Activated T-helper 1 cell treated with anti-CD3 and anti-CD28 coated beads, Interleukin-2, amount 50 U/mL, for 16 hours (primary cell): Measurements from ENCODE around the gene TBC1D14.

Experiments
- DNase-seq, 2 donors: peaks; one replicate each; pipeline ENCODE4 v3.0.0-alpha.2; 2020; ENCODE audit warnings: low read depth in 1 of 2, low spot score in 1 of 2

Gene TBC1D14, protein sequence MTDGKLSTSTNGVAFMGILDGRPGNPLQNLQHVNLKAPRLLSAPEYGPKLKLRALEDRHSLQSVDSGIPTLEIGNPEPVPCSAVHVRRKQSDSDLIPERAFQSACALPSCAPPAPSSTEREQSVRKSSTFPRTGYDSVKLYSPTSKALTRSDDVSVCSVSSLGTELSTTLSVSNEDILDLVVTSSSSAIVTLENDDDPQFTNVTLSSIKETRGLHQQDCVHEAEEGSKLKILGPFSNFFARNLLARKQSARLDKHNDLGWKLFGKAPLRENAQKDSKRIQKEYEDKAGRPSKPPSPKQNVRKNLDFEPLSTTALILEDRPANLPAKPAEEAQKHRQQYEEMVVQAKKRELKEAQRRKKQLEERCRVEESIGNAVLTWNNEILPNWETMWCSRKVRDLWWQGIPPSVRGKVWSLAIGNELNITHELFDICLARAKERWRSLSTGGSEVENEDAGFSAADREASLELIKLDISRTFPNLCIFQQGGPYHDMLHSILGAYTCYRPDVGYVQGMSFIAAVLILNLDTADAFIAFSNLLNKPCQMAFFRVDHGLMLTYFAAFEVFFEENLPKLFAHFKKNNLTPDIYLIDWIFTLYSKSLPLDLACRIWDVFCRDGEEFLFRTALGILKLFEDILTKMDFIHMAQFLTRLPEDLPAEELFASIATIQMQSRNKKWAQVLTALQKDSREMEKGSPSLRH

DNA sequence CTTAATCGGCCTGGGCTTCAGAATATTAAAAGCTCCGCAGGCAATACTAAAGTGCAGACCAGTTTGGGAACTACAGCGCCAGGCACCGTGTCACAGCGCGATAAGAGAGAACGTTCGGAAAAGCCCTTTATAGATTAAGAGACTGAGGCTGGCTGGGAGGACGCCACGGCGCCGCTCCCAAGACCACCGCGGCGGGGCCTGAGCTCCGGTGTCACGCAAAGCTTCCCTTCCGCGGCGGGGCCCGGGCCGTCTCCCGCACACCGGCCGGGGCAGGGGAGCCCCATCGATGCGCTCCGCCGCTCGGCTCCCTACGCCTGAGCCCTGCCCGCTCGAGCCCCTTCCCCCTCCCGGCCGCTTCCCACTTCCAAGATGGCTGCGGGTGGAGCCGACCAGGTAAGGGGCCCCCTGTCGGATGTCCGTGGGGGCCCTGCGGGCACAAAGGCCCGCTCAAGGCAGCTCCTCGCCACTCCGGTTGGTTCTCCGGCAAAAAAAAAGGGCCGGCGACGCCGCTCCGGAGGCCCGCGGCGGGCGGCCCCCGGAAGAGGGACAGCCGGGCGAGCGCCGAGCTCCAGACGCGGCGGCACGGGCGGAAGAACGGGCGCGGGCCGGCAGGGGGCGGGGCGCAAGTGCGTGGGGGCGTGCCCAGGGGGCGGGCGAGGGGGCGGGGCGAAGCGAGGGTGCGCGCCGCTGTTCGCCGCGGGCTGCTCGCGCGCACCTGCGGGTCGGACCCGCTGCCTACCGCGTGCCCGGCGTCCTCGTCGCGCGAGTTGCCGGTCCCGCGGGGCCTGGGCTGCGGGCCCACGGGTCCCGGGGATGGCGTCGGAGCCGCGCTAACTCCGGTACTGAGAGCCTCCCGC lies at the start of gene TBC1D14:
TSS of gene TBC1D14 (plus strand) at position 714 of the 857 bp plus-strand sequence. CDS start 13,564 bp downstream, outside the sequence.
- DNase-seq: peak; percentile 72 to 79

DNA sequence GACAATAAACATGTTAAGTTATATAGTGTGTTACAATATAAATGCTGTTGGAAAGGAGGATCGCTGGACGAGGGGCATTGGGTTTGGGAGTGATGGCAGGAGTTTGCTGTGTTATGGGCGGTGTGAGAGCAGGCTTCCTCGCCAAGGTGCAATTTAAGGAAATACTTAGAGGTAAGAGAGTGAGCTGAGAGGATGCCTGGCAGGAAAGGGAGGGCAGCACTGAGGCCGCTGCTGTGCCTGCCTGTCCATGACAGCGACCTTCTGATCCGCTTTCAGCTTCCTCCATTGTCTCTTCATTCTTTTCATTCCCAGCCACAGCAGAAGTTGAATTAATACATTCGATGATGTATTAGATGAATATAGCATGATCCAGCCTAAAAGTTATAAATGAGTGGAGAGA lies 41.2 kb upstream of the TBC1D14 start:
- DNase-seq: no peak

DNA sequence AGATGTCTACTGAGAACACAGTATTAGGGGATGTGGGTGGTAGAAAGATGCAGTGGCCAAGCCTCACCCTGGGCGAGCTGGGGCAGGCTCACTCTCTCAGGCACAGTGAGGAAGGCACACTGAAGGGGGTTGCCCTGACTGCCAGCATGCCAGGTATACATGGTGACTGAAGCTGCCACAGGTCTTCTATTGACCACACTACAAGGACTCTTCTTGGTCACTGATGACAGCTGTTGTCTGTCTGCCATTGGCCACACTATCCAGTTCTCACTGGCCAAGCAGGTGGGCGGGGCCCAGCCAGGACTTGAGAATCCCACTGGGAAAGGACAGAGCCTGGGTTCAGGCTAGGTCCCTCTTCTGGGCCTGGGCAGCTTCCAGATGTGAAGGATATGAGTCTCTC lies 39.7 kb upstream of the TBC1D14 start:
- no peak for DNase-seq

DNA sequence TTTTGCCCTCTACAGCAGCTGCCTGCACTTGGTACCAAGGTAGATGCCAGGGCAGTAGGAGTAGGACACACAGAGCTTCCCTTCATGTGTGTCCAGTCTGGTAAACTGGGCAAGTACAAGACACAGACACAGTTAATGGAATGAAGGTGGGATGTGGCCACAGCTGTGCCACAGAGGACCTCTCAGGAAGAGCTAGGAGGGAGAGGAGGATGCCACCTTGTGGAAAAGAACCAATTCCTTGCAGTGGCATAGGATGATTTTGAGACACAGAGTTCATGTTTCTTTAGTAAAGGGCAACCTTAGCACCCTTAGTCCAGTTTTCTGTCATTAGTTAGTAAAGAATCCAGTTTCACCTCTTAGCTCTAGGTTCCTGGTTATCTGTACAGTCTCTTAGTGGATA lies 36.3 kb upstream of the TBC1D14 start:
- no peak for DNase-seq

DNA sequence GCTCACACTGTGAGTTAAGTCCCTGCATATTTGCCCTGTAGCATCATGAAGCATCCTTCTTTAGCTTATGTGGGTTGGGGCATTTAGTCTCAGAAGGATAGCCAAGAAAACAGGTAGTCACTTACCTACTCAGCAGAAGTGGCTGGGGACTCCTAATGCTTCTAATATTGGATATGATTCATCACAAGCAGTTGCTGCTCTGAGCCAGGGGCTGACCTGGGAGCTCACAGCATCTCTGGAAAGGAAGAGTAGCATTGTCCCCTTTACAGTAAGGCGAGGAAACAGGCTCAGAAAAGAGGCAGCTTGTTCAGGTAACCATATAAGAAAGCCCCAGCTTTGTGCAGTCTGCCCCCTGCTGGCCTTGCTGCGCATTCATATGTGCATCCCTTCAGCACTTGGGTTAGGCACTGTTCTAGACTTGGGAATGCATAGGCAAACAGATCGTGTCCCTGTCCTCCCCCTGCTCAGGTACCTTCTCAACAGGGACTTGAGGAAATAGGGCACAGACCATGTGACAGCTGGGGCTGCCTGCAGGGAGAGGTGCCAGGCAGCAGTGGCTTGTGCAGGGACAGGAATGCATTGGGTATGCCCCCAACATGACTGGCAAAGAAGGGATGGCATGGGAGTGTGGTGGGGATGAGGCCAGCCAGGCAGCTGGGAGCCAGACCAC lies 35.7 kb upstream of the TBC1D14 start:
- DNase-seq: peak; percentile 51 to 73

DNA sequence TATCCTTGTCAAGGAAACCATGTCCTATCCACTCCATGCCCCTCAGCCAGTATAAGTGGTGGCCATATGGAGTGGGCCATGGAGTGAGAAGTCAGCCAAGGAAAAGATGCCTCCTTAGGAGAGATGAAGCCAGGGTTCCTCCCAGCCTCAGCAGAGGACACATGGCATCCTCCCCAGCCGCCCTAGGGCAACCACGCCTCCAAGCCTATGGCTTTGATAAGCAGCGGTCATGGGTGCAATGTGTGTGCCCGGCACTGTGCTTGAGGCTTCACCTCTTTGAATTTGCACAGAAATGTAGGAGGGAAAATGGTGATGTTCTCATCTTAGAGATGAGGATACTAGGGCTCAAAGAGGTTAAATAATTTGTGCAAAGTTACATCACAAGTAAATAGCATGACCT lies 34.6 kb upstream of the TBC1D14 start:
- DNase-seq: no peak

DNA sequence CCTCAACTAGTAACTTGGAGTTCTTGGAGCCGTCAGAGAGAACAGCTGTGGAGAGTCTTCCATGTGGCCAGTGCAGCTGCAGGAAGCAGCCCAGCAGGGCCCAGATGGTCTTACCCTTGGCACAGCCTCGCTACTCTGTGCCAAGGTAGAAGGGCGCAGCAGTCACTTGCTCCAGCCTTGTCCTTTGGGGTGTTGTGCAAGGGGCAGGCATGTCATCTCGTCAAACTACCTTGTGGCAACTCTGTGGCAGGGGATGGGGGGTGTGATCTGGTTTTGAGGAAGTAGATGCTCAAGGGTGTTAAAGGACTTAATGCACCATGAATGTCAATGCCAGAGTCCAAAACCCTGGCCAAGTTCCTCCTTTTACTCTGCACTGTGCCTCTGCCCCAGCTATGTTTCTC lies 34.2 kb upstream of the TBC1D14 start:
- no peak for DNase-seq

DNA sequence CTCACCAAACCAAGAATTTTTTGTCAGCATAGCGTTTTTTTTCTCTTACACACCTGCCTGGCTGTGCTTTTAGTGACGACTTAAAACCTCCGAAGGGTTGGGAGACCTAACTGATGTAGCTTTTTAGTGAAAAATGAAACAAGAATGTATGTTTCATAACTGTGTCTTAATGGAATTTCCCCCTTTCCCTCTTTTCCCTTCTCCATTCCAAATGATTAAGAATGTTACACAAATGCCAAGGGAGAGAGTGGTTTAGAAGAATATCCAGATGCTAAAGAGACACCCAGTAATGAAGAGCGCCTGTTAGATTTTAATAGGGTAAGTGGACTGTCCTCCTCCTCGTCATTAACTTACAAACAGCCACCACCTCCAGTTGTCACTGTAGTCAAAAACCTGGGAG lies 33.2 kb upstream of the TBC1D14 start:
- DNase-seq: no peak

DNA sequence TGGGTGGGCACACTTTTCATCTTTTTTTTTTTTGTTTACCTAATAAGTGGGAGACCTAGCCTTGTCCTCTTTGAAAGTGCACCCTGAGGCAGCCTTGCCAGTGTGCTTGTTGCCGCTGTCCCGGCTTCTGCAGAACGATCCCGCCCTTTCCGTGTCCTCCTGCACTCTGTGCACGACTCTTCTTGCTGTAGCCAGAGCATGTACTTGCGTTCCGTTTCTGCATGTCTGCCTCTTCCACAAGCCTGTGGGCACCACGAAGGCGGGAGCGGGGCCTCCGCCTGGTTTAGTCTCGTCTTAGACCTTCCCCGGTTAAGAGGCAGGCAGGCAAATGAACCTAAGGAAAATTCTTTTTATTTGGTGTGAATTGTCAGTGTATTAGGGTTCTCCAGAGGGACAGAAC lies 32.6 kb upstream of the TBC1D14 start:
- DNase-seq: no peak

DNA sequence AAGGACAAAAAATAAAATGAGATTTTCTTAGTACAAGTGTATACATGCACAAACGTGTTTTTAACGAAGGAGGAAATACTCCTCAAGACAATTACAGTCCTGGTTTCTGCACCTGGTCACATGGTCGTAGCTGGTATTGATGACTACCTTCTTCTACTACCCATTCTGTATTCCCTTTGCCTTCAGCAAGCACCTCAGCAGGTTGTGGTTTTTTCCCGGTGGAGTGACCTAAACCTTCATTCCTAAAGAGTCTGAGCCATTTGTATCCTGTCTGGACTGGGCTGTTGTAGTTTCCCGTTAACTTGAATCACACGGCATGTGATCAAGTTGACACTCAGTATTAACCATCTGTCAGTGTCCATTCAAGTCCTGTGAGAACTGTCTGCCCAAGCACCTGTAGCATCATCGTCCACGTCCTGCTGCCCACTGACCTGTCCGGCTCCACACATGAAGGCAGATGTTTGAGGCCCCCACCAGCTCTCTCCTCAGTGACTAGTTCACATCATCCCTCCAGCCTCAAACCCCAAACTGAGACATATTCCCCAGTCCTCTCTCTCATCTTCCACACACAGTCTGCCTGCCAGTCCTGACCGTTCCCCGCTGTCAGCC lies 31.1 kb upstream of the TBC1D14 start:
- DNase-seq: no peak

DNA sequence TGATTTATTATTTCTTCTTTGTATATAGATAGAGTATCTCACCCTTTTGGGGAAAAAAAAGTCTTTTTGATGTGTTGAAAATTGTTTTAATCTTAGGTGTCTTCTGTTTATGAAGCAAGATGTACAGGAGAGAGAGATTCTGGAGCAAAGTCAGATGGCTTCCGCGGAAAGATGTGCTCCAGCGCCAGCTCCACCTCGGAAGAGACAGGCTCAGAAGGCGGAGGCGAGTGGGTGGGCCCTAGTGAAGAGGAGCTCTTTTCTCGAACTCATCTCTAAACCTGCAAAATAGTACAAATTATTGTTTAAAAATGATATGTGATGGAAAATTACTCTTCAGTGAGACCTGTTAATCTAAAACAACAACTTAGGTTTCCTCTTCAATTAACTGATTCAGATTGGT lies 28.9 kb upstream of the TBC1D14 start:
- DNase-seq: no peak

DNA sequence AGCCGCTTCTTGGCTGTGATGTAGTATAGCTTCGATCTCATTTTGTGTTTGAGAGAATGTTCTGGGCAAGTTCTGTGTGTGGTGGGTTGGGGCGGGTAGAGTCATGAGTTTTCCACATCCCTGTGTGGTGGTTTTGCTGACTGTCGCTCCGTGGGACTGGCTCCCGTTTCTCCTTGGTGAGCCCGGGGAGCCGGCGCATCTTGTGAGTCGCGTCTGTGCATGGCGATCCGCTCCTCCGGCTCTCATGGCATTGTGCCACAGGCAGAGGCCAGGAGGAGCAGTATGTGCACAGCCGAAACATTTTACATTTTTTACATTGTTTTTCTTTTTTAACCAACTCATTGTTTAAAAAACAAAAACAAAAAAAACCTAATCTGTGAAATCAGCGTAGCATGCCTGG lies 27.7 kb upstream of the TBC1D14 start:
- no peak for DNase-seq

DNA sequence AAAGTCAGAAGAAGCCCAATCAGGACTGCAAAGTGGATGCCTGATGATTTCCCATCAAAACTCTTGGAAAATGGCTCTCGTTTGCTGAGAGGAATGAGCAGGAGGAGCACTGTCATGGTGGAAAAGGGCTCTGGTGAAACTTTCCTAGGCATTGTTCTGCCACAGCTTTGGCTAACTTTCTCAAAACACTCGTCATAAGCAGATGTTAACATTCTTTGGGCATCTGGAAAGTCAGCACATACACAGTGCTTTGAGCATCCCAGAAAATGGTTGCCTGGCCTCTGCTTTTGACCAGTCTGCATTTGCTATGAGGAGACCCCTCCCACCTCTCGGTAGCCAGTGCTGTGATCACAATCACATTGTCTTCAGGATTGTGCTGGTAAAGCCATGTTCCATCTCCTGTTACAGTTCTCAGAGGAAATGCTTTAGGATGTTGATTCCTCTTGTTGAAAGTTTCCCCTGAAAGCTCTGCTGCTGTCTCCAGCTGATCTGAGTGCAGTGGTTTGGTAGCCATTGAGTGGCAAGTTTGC lies 25.2 kb upstream of the TBC1D14 start:
- DNase-seq: no peak

DNA sequence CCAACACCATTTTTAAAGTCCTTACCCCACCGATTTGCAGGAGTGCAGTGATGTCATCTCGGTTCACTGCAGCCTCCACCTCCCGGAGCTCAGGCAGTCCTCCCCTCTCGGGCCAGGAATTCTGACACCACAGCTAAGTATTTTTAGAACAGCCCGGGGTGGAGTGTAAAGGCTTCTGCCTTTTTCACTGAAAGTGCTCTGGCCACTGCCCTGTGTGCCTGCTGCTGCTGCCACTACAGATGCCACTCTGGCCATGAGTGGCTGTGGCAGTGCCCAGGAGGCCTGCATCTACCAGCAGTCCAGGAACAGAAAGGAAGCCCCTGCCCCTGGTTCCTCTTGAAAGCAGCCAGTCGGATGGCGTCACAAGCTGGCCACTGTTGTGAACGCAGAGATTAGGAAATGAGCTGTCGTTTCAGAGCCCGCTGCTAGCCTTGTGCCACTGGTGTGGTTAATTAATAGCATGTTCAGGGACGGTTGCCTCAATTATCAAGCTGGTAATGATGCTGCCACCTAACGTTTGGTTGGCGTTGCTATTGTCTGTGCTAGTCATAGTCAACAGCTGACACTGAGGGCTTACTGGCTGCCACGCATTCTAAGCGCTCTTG lies 23.6 kb upstream of the TBC1D14 start:
- no peak for DNase-seq

DNA sequence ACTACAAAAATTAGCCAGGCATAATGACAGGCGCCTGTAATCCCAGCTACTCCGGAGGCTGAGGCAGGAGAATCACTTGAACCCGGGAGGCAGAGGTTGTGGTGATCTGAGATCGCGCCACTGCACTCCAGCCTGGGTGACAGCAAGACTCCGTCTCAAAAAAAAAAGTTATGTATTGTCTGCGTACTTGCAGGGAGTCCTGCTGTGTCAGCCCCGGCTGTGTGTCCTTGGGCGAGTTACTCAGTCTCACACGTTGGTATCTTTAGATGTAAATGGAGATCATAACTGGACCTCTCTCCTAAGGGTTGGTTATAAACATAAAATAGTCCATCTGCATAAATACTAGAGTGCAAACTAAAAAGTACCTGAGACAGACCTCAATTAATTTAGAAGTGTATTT lies 22.7 kb upstream of the TBC1D14 start:
- DNase-seq: no peak

DNA sequence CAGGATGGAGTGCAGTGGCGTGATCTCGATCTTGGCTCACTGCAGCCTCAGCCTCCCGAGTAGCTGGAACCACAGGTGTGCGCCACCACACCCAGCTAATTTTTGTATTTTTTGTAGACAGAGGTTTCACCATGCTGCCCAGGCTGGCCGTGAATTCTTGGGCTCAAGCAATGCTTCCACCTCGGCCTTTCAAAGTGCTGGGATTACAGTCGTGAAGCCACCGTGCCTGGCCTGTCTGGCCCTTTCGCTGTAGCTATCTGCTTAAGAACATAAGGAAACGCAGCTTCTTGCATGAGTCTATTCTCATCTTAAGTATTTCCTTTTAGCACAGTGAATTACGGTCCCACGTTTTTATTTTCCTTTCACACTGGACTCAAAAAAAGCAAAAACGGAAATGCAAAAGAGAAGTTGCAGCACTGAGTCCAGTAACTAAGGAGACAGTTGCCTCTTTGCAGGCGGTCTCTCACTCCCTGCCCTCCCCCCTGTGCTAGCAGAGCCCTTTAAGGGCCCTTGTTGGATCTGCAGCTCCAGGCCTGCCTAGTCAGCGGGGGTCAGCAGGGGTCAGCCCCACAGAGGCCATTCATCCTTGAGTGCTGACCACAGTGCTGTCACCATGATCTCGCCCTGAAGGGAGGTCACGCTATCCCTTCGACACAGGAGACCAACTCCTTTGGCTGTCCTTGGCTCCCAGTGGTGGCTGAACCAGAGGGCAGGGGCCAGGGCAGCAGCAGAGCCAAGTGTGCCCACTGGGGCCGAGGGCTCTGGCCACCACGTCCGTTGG lies 21.8 kb upstream of the TBC1D14 start:
- DNase-seq: no peak

DNA sequence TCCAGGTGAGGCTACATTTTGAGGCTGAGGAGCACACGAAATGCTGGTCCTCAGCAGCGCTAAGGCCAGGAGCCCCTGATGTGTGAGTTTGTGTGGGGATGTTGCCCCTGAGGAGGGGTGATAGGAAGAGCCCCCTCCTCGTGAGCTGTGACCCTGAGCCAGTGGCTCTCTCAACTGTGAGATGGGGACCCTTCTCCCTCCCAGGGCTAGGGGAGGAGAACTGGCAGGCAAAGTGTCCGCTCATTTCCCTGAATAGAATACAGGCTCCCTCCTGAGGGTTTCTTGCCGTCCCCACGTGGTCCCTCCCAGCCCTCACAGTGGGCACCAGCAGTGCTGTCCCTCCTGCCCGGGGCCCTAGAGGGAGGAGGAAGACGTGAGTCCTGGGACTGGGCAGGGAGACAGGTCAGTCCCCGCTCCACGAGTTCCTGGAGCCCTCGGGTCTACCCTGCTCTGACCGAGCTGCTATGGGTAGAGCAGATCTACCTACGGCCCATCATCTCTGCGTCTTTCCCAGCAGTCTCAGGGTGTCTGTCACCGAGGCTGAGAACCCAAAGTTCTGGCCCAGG lies 21.0 kb upstream of the TBC1D14 start:
- no peak for DNase-seq

DNA sequence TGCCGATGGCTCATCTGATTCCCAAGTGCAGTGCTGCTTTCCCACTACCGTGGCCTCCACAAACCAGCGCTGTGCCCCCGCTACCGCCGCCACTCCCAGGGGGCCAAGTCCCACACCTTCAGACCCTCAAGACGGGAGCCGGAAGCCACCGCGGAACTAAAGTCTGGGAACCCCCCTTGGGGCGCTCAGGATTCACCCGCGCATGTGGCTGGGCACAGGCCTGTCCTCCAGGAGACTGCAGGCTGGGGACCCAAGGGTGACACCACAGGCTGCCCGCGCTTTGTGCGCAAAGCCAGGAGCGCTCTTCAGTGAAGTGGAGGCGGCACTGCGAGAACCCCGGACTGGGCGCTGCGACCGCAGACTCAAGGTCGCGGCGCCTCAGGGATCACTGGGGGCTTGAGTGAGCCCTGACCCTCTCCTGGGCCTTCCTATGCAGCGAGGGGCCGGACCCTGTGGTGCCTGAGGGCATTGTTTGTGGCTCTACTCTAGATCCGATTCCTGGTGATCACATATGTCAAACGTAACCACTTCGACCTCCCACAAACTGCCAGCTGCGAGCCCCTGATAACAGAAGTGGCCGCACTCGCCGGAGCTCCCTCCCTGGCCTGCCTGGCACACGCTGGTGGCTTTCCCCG lies 20.4 kb upstream of the TBC1D14 start:
- no peak for DNase-seq
